H1 (cell line): ENCODE results near the gene MGRN1. TPM values are rescaled to one million over a fixed set of nuclear protein-coding genes. Genes with fewer than 3 reads are reported as not detected.

Experiments used
- CTCF ChIA-PET: fragments of 300-600 bp; sonication (Branson Sonifier 250); formaldehyde crosslinking; loops from one replicate; lab custom pipeline; 2021; ENCODE audit not compliant: partially characterized antibody; lab: Charles Lee
- POLR2A ChIA-PET: fragments of 300-600 bp; sonication (Branson Sonifier 250); formaldehyde crosslinking; loops from one replicate; lab custom pipeline; 2021; ENCODE audit warnings: inconsistent platforms; ENCODE audit not compliant: partially characterized antibody; lab: Charles Lee
- DNase-seq, 2 experiments: peaks; one replicate each; pipeline versions ENCODE4 v3.0.0 to v3.0.0-alpha.2; 2010 to 2022; ENCODE audit warnings: low spot score in 2 of 2, low read depth in 1 of 2, mixed read lengths in 1 of 2
- FAIRE-seq: peaks from 2 replicates; lab custom pipeline; 2011; peaks lifted over from hg19 to GRCh38; lab: Jason Lieb, UNC
- H2AFZ ChIP-seq: 2 replicates; pipeline ENCODE4 v1.8.1; 2012; ENCODE audit warnings: low read length, inconsistent platforms
- H2AK5ac ChIP-seq: 2 replicates; pipeline ENCODE4 v1.6.1; 2013; ENCODE audit warnings: low read depth, low read length
- H2BK120ac ChIP-seq: replicated peaks from 2 replicates; pipeline ENCODE3; 2013; ENCODE audit warnings: low read depth, low read length, inconsistent platforms
- H2BK12ac ChIP-seq: 2 replicates; pipeline ENCODE4 v1.6.1; 2013; ENCODE audit warnings: low read depth, low read length
- H2BK15ac ChIP-seq: 2 replicates; pipeline ENCODE4 v1.6.1; 2013; ENCODE audit warnings: low read length
- H2BK20ac ChIP-seq: 2 replicates; pipeline ENCODE4 v1.6.1; 2013; ENCODE audit warnings: low read length
- H2BK5ac ChIP-seq: 2 replicates; pipeline ENCODE4 v1.6.1; 2013; ENCODE audit warnings: low read depth, low read length
- H3K14ac ChIP-seq: 2 replicates; pipeline ENCODE4 v1.6.1; 2013; ENCODE audit warnings: inconsistent platforms; ENCODE audit not compliant: insufficient read length
- H3K18ac ChIP-seq: 2 replicates; pipeline ENCODE4 v1.6.1; 2013; ENCODE audit warnings: low read length; ENCODE audit errors: extremely low read depth
- H3K23ac ChIP-seq: 2 replicates; pipeline ENCODE4 v1.6.1; 2013; ENCODE audit warnings: inconsistent platforms; ENCODE audit not compliant: insufficient read length
- H3K23me2 ChIP-seq: 2 replicates; pipeline ENCODE4 v1.6.1; 2013; ENCODE audit warnings: low read depth, low read length
- H3K27ac ChIP-seq: 2 replicates; pipeline ENCODE4 v1.6.1; 2011; ENCODE audit warnings: low read depth, low read length, inconsistent platforms
- H3K27me3 ChIP-seq, 4 experiments: replicated peaks in 1 of 4; 1 replicate in 1 of 4; 2 replicates in 3 of 4; pipeline versions ENCODE4 v1.6.1 to v1.8.1; 2011 to 2013; ENCODE audit warnings: low read length in 3 of 4, mild to moderate bottlenecking in 3 of 4, inconsistent platforms in 2 of 4, mixed read lengths in 2 of 4, moderate library complexity in 1 of 4; ENCODE audit not compliant: control insufficient read depth in 3 of 4, insufficient read depth in 3 of 4; ENCODE audit errors: extremely low read depth in 1 of 4
- H3K36me3 ChIP-seq, 4 experiments: 2 replicates each; pipeline versions ENCODE4 v1.6.1 to v1.8.1; 2011 to 2013; ENCODE audit warnings: mild to moderate bottlenecking in 4 of 4, low read length in 3 of 4, moderate library complexity in 2 of 4, control low read depth in 1 of 4, inconsistent platforms in 1 of 4; ENCODE audit not compliant: insufficient read depth in 4 of 4, control insufficient read depth in 2 of 4
- H3K4ac ChIP-seq: replicated peaks from 2 replicates; pipeline ENCODE3; 2013; ENCODE audit warnings: low read length, low read depth, mixed read lengths, inconsistent platforms; ENCODE audit not compliant: insufficient read length
- H3K4me1 ChIP-seq, 4 experiments: replicated peaks in 1 of 4; 1 replicate in 1 of 4; 2 replicates in 3 of 4; pipeline versions ENCODE4 v1.6.1 to v1.8.1; 2011 to 2013; ENCODE audit warnings: low read length in 3 of 4, inconsistent platforms in 2 of 4, mixed read lengths in 1 of 4; ENCODE audit not compliant: insufficient read depth in 4 of 4, control insufficient read depth in 3 of 4
- H3K4me2 ChIP-seq, 2 experiments: 2 replicates each; pipeline versions ENCODE4 v1.6.1 to v1.8.1; 2011 to 2013; ENCODE audit warnings: low read depth in 2 of 2, low read length in 2 of 2, control low read depth in 1 of 2, inconsistent platforms in 1 of 2, mild to moderate bottlenecking in 1 of 2; ENCODE audit not compliant: insufficient read depth in 1 of 2
- H3K4me3 ChIP-seq, 4 experiments: fragments of 200-600, 300-600 bp in 1 of 4; sonication (generic), shearing (Covaris generic), sonication (Bioruptor Twin) in 1 of 4; 2 replicates each; pipeline versions ENCODE4 v1.5.1 to v1.8.1; 2011 to 2016; ENCODE audit warnings: low read length in 4 of 4, low read depth in 3 of 4, control low read depth in 2 of 4, inconsistent platforms in 2 of 4, mild to moderate bottlenecking in 2 of 4, mixed read lengths in 1 of 4, moderate library complexity in 1 of 4; ENCODE audit not compliant: insufficient read depth in 2 of 4; ENCODE audit errors: extremely low read depth in 1 of 4
- H3K56ac ChIP-seq: replicated peaks from 2 replicates; pipeline ENCODE3; 2013; ENCODE audit warnings: low read depth, mild to moderate bottlenecking, mixed read lengths, low read length, inconsistent platforms; ENCODE audit not compliant: insufficient read length
- H3K79me1 ChIP-seq: 2 replicates; pipeline ENCODE4 v1.6.1; 2013; ENCODE audit warnings: low read depth, low read length, control low read depth
- H3K79me2 ChIP-seq, 2 experiments: 2 replicates each; pipeline versions ENCODE4 v1.6.1 to v1.8.1; 2012 to 2013; ENCODE audit warnings: low read length in 2 of 2, mild to moderate bottlenecking in 2 of 2, inconsistent platforms in 1 of 2; ENCODE audit not compliant: insufficient read depth in 2 of 2, control insufficient read depth in 1 of 2
- H3K9ac ChIP-seq, 4 experiments: replicated peaks in 1 of 4; 1 replicate in 1 of 4; 2 replicates in 3 of 4; pipeline versions ENCODE4 v1.6.1 to v1.8.1; 2011 to 2013; ENCODE audit warnings: low read depth in 3 of 4, low read length in 3 of 4, control low read depth in 2 of 4, mild to moderate bottlenecking in 2 of 4, moderate library complexity in 2 of 4, inconsistent platforms in 1 of 4; ENCODE audit errors: extremely low read depth in 1 of 4
- H3K9me3 ChIP-seq, 2 experiments: 2 replicates each; pipeline versions ENCODE4 v1.6.1 to v1.8.1; 2012 to 2013; ENCODE audit warnings: mild to moderate bottlenecking in 2 of 2, moderate library complexity in 2 of 2, control low read depth in 1 of 2, inconsistent platforms in 1 of 2, low read depth in 1 of 2, low read length in 1 of 2, mixed read lengths in 1 of 2; ENCODE audit not compliant: insufficient read depth in 2 of 2
- H4K20me1 ChIP-seq, 2 experiments: replicated peaks in 1 of 2; 2 replicates each; pipeline versions ENCODE3 to v1.8.1; 2011 to 2013; ENCODE audit warnings: inconsistent platforms in 2 of 2, low read length in 2 of 2, mild to moderate bottlenecking in 1 of 2; ENCODE audit not compliant: insufficient read depth in 2 of 2, control insufficient read depth in 1 of 2
- H4K5ac ChIP-seq: 2 replicates; pipeline ENCODE4 v1.6.1; 2013; ENCODE audit warnings: low read length, low read depth, mixed read lengths, inconsistent platforms; ENCODE audit not compliant: insufficient read length
- H4K8ac ChIP-seq: 2 replicates; pipeline ENCODE4 v1.8.0; 2013; ENCODE audit warnings: mild to moderate bottlenecking, moderate library complexity, low read length, inconsistent platforms; ENCODE audit not compliant: insufficient read depth; ENCODE audit errors: extremely low read depth
- H4K91ac ChIP-seq: replicated peaks from 2 replicates; pipeline ENCODE3; 2013; ENCODE audit warnings: low read length, mixed read lengths, inconsistent platforms; ENCODE audit not compliant: insufficient read length
- YY1 ChIP-seq: IDR thresholded peaks from 2 replicates; pipeline ENCODE4 v1.6.1; 2011; ENCODE audit warnings: low read depth, mild to moderate bottlenecking, low read length
- WGBS, 2 experiments: shearing (Covaris generic) in 1 of 2; methylation state at CpG; one replicate each; pipeline versions ENCODE4 v1.1.6 to v1.1.7; 2013 to 2015; ENCODE audit warnings: low lambda C conversion rate in 2 of 2, mixed read lengths in 2 of 2, inconsistent platforms in 1 of 2, low coverage in 1 of 2, missing lambda C conversion rate in 1 of 2; ENCODE audit not compliant: insufficient replicate concordance in 2 of 2, insufficient coverage in 1 of 2, insufficient read length in 1 of 2; ENCODE audit errors: extremely low coverage in 1 of 2, missing lambda C conversion rate in 1 of 2; 5-methylcytosine and 5-hydroxymethylcytosine counted together
- polyA plus RNA-seq, 7 experiments: library from polyadenylated mRNA; depleted of rRNA in 3 of 7; stranded (reverse) in 5 of 7; unstranded in 2 of 7; fragments of >200 nt in 5 of 7; fragments of 200-250 nt in 2 of 7; gene quantifications; 1 replicate in 5 of 7; 2 replicates in 1 of 7; 4 replicates in 1 of 7; pipeline versions ENCODE4 v1.2.1 to v1.2.3, GENCODE V29; 2011 to 2013; ENCODE audit warnings: missing spikeins in 2 of 7, mixed read lengths in 2 of 7
- total RNA-seq: library from RNA; stranded (reverse); fragmentation: NEBNext Ultra II Directional; extraction: Animal tissue kit (Norgen Biotek cat#: 25700); gene quantifications from 2 replicates; pipeline ENCODE4 v1.2.1, GENCODE V29; 2021

MGRN1 gene
- total and polyA plus RNA-seq, 2 of the 8 experiments (the other 6 are each of a cell fraction or from before 2014, with no cell fraction given): 15.0 to 82.3 TPM

DNA sequence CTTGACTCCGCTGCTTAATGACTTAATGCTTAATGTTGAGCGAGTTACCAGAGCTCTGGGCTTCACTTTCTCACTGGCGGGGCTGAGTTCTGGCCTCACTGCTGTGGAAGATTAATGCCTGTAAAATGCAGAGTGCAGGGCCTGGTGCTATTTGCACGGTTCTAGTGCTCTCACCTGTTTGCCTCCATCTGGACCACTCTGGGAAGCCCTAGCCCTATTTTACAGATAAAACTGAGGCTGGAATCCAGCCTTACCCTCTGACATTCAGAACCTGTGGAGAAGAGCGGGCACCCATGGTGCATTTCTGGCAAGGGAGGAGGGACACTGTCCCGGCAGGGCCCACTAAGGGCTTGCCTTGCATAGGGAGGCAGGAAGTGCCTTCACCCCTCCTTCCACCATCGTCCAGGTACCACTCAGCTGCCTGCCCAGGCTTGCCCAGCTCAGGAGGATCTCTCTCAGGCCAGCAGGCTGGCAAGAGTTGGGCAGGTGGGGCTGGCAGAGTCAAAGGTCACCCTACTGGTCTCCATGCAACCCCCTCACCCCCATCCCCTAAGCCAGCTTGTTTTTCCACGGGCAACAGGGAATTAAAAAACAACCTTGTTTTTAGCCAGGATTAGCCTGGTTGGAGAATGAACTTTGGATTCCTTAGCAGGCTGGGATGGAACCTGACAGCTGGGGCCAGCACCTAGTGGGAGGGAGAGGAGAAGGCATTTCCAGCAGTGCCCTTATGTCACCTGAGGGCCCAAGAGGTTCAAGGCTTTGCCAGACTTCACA lies 5.8 kb upstream of the MGRN1 start:
- Histone ChIP-seq H2BK20ac (no peak overlapping the region), H3K27ac (0 out of 2 replicates have a peak overlapping the region, but pooled peaks have one; percentile 55), H3K27me3 (no peaks in the 10 kb centered on the region), H3K56ac (no peak overlapping the region), H3K4ac (peak overlapping the region; percentile 13), H2BK120ac (no peak overlapping the region), H3K23ac (no peak overlapping the region), H3K4me3 (no peak overlapping the region), H3K18ac (peak overlapping the region; percentile 27; the same call in 1 of the 2 replicates), H4K5ac (no peak overlapping the region), H3K79me2 (peaks cover 3 to 6% of the 10 kb centered on the region in 2 experiments; a peak in 3 of 4 replicates), H2BK5ac (peak overlapping the region; percentile 82; the same call in 1 of the 2 replicates), H2BK12ac (0 out of 2 replicates have a peak overlapping the region, but pooled peaks have one; percentile 60), H3K79me1 (no peaks in the 10 kb centered on the region; the same call in 1 of the 2 replicates), H2AK5ac (no peak overlapping the region), H4K8ac (no peak overlapping the region), H4K20me1 (peaks cover 0 to 1% of the 10 kb centered on the region in 2 experiments), H3K36me3 (no peaks in the 10 kb centered on the region), H3K23me2 (peaks cover 6% of the 10 kb centered on the region), H2BK15ac (no peak overlapping the region), H4K91ac (peak overlapping the region; percentile 7), H3K9me3 (no peaks in the 10 kb centered on the region), H3K4me1 (peaks cover 0 to 26% (median 13%) of the 10 kb centered on the region in 4 experiments; a peak in 6 of 7 replicates), H3K14ac (no peak overlapping the region), H3K9ac (no peak overlapping the region; a peak in 2 of 7 replicates), H3K4me2 (no peak overlapping the region), H2AFZ (no peak overlapping the region)
- ChIA-PET POLR2A (interaction anchor here (0.9 to 9.5 kb wide), 3 partner anchors 7 to 75 kb away, joined by 5 to 69 read pairs (median 5); partner anchors contain the start of genes MGRN1 and NUDT16L1), CTCF (interaction anchor here (0.7 to 1.9 kb wide), 9 partner anchors 14 to 112 kb away, joined by 3 to 7 read pairs (median 4); no protein-coding TSS in a partner anchor)
- no peak for TF ChIP-seq YY1
- FAIRE-seq (no peak), DNase-seq (no peak)
- 92% methylated on average over 8 of the region's 8 CpGs; no CpG with 5 or more reads in 1 of the 2 experiments for WGBS, 2 experiments
